NCI-H526 (cell line): ENCODE measurements around the gene ADPRM.
A peak's percentile ranks its signal among the peaks of the same experiment; 100 is the strongest.
"Not testable (repeated sequence)": the region's sequence is repeated elsewhere in the genome, so short reads cannot be mapped to it uniquely, and the experiment has no call there.

ENCODE experiments used
- DNase-seq, 2 experiments: peaks; one replicate each; lab custom pipeline; 2025; lab: John Stamatoyannopoulos, UW

ADPRM gene

DNA sequence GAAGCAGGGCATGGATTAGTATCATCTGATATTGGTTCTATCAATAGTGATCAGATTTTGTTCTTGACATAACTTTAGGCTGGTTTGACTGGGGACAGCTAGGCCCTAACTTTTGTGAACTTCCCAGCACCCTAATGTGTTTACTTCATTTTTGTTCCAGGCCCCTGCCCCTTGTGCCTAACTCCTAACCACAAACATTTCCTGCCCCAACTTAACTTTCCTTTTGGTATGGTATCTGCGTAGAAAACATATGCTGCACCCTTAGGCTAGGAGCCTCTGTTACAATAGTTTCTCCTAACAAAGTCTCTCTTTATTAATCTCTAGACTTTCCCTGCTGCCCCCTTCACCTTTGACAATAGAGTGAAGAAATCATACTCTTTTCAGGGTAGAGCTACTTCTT lies 2.5 kb downstream of the ADPRM start:
- DNase-seq, result no peak

DNA sequence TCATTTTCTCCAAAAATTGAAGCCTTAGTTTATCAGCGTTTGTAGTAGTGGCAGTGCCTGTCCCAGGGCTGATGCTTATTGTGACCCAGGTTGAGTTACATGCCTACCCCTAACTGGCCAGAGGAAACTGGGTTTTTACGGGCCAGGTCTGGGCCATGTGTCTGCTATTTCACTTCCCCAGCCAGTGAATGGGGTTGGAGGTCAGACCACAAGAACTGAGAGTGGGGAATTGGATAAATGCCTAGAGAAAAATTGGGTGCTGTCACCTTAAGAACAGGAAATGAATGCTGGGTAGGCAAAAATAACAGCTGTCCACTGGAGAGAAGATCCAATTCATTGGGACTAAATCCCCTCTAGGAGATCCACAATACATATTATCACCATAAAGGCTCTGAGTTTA lies 5.2 kb downstream of the ADPRM start:
- DNase-seq, result no peak

DNA sequence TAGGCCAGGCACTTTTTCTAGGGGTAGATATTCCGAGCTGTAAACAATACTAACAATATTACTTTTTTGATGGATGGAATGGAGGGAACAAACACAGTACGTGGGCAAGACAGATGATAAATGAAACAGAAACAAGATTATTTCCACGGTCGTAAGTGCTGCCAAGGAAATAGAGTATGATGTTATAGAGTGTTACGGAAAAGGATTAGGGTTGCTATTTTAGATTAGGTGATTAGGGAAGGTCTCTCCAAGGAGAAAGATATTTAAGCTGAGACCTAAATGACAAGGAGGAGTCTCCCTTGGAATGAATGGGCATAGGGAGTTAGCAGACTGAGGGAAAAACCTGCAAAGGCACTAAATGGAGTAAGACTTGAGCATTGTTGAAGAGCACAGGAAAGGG lies 8.3 kb downstream of the ADPRM start:
- DNase-seq, result no peak

DNA sequence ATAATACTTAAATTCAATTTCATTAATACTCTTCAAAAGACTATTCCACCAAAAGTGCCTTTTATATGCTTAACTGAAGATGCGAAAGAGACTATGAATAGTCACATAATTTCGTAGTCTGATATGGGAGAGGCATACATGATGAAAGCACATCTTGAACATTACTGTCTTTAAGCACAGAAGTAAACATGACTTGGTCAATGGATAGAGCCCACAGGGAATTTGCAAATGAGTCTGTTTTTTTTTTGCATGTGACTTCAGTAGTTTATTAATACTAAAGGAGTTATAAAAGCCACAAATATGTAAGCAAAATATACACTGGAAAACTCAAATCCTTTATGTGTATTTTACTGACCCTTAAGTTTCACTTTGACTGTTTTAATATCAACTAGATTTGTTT lies 15.9 kb downstream of the ADPRM start:
- no peak for DNase-seq

DNA sequence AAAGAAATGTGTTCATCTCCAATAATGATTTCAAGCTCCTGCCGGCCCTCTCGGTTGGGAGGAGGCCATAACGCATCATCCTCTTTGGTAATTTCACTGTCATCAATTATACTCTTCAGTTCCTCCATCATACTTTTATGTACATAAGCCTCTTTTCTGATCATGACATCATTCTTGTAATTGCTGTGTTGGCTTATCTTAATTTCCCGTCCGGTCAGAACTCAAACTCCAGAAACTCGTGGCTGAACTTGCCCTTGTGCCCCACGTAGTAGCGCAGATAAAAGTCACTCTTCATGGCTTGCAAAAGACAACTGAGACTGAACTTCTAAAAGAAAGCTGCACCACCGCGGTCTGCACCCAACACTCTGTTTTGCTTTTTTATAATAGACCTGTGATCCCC lies 18.8 kb downstream of the ADPRM start:
- DNase-seq, result no peak

DNA sequence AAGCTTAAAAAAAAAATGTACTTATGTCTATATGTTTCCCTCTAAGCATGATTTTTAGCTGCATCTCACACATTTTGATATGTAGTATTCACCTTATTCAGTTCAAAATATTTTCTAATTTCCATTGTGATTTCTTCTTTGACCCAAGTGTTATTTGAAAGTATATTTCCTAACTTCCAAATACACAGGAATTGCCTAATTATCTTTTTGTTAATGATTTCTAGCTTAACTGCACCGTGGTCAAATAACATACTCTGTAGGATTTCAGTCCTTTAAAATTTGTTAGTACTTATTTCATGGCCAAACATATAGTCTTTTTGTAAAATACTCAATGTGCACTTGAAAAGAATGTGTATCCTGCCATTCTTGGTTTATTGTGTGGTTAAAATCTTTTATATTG lies 21.2 kb downstream of the ADPRM start:
- DNase-seq, result no peak

DNA sequence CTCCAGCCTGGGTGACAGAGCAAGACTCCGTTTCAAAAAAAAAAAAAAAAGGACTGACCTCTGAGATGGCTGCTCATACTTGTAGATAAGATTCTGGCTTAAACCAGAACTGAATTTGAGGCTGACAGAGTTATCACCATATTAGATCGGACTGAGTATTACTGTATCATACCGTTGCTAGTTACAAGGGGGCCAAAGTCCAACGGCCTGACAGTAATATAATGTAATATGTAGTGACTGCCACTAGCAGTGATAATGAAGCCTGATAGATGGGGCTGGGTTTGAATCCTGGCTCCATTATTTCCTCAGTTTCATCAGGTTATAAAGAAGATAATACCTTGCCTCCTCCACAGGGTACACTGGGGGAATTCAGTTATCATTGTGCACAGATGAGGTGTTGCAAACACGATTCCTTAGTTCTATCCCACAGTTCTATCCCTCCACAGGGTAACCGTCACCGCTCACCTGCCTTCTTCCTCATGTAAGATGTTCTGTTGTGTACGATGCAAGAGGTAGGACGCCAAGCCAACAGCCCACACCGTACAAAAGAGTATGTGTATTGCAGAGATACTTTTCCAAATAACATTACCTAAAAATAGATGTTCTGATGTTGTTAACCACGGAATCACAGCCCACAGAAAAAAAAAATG lies 27.3 kb downstream of the ADPRM start:
- DNase-seq, result peak in 1 of 2 experiments; percentile 5

DNA sequence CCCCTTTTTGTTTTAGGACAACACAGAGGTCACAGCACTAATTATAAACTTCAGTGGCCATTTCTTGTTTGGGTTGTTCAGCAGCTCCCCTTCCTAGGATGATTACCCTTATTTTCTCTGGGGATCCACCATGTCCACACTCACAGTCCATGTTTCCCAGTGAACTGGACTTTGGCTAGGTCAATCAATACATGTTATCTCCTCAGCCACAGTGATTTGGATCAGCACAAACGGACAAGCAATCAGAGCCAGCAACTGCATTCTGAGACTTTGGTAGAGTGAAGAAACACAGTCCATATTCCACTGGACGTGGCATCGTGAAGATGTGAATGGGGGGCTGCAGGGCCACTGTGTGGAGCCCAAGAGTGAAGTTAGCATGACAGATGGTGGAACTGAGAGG lies 27.9 kb downstream of the ADPRM start:
- DNase-seq, result no peak

DNA sequence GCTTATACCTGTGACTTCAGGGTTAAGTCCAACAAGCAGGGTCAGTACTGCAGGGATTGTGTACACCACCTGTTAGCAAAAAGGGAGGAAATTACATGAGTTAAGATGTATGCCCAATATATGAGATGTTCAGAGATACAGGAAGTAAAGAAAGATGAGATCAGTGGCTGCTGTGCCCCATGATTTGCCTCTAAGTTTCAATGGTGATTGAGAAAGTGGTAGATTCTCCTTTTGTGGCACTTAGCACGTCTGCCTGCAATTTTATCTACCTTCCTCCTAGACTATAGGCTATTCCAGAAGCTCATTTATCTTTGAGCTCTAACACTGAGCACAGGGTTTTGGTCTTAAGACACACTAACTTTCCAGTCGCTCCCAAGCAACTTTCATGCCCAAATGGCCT lies 28.8 kb downstream of the ADPRM start:
- DNase-seq, result no peak

DNA sequence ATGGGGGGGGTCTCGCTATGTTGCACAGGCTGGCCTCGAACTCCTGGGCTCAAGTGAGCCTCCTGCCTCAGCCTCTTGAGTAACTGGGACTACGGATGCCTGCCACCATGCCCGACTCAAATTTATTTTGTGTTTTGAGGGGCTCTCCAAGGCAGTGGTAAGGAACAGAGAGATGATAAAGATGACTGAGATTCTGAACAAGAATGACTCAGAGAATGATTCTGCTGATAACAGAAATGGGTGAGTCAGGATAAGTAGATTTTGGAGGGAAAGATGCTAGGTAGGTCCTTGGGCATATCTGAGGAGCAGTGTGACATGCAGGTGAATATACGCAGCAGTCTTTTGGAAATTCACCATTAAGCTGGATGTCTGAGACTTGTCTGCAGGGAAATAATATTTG lies 29.8 kb downstream of the ADPRM start:
- no peak for DNase-seq

DNA sequence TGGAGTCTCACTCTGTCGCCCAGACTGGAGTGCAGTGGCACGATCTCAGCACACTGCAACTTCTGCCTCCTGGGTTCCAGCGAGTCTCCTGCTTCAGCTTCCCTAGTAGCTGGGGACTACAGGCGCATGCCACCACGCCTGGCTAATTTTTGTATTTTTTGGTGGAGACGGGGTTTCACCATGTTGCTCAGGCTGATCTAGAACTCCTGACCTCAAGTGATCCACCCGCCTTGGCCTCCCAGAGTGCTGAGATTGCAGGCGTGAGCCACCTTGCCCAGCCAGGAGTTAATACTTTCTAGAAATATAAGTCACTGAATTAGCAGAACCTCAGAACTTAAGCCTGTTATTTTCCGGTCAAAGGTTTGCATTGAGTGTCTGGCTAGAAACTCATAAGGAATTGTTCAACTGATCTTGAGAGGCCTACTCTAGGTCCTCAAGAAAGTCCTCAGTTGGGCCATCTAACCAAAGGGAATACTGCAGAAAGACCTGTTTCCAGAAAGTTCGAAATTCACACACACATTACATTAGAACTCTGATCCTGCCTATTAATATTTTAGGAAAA lies 31.0 kb downstream of the ADPRM start:
- DNase-seq, result no peak

DNA sequence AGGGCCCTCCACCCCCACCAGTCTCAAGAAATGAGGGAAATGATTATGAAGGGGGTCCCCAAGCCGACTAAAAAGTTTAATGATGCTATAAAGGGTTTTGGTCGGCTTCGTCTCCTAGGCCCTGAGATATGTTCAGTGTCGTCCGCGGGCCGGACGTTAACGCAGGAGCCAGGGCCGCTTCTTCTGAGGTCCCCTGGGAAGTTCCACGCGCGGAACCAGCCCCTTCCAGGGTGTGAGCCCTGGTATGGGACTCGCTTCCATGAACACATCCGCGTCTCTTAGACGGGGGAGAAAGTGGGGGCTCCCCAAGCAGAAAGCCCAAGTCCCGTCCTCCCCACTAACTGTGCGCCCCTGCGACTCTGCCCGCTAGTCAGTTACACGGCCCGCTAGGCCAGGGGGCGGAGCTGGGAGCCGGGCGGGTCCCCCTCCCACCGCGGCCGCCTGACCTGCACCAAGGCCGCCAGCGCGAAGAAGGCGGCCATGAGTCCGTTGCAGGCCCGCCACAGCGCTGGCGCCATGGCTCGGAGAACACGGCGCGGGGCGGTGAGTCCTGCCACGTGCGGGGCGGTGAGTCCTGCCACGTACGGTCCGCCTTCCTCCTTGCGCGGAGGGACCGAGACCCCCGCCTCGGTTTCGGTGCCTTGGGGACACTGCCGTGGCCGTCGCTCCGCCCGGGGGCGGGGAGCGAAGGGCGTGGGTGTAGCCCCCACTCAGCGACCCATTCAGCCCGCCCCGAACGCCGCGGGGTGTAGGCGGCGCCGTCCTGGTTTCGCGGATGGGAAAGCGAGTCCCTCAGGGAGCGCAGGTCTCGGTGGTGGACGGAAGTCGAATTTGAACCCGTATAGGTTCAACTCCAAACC lies 32.2 kb downstream of the ADPRM start, which contains the start of gene TMEM220:
Gene TMEM220, minus strand, starts transcription at position 690 of the 860 bp plus-strand sequence. Its CDS starts 172 bp downstream, at position 518.
- peak in 1 of 2 experiments; percentile 51 for DNase-seq

DNA sequence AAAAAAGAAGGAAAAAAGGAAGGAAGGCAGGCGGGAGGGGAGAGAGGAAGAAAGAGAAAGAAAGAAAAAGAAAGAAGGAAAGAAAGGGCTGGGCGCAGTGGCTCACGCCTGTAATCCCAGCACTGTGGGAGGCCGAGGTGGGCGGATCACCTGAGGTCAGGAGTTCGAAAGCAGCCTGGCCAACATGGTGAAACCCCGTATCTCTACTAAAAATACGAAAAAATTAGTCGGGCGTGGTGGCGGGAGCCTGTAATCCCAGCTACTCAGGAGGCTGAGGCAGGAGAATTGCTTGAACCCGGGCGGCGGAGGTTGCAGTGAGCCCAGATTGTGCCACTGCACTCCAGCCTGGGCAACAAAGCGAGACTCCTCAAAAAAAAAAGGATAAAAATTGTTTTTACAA lies 32.9 kb downstream of the ADPRM start:
- DNase-seq, result not testable (repeated sequence)

DNA sequence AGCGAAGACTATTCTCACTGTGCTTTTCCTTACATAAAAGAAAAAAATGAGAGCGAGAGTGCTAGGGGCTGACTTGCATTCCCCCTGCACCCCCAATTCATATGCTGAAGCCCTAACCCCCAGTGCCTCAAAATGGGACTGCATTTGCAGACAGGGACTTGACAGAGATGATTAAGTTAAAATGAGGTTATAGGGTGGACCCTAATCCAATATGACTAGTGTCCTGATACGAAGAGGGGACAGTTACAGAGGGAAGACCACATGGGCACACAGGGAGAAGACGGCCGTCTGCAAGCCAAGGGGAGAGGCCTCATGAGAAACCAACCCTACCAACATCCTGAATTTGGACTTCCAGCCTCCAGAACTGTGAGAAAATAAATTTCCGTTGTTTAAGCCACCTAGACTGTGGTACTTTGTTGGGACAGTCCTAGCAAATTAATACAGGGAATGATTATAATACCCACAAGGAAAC lies 34.0 kb downstream of the ADPRM start:
- DNase-seq, result no peak

DNA sequence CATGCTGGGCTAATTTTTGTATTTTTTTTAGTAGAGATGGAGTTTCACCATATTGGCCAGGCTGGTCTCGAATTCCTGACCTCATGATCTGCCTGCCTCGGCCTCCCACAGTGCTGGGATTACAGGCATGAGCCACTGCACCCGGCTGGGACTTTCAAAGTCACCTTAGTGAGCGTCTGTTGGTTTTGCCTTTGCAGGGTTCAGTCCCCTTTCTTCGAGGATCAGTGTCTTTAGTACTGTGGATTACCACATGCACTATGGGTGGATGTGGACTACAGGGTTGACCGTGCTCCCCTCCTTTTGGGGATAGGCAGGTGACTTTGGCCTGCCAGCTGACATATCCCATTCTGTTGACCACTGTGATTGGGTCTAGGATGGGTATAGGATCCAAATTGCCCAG lies 34.7 kb downstream of the ADPRM start:
- not testable (repeated sequence) for DNase-seq

DNA sequence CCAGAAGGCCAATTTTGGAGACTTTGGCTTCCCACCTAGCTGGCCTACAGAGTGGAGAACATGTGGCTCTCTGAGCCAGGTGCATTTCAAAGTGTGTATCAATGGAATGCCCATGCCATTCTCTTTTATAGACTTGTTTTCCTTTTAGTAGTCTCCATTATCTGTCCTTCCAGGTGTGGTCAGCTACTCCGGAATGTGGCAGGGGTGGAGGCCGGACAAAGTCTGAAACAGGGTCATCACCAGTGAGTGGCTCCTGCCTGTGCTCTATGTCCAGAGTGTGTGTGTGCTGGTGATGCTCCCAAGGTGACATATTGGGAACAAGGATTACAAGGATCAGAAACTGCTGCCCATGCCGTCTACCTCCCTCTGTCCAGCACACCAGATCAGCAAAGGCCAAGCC lies 36.3 kb downstream of the ADPRM start:
- no peak for DNase-seq

DNA sequence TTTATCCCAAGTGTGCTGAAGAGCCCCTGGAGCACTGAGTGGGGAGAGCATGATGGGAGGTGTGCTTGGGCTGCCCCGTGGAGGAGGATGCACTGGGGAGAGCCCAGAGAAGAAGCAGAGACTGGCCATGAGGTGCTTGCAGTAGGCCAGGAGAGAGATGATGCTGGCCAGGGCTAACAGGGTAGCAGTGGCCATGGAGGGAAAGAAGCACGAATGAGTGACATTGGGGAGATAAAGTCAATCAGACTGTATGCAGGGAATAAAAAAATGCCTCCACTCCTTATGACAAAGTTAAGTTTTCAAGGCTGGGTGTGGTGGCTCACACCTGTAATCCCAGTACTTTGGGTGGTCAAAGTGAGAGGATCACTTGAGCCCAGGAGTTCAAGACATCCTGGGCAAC lies 37.9 kb downstream of the ADPRM start:
- DNase-seq, result no peak

DNA sequence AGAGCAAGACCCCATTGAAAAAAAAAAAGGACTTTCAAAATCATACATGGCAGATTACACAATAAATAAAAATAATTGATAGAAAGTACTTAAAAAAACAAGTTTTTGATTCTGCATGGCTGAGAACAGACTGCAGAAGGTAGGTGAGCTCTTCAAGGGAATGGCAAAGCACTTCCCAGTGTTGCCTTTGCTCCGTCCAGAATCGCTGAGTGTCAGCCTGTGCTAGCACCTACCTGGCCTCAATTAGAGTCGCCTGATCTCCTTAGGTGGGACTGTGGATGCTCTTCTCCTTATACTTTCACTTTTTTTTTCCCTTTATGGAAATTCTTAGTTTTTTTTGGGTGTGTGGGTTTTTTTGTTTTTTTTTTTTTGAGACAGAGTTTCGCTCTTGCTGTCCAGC lies 38.4 kb downstream of the ADPRM start:
- no peak for DNase-seq

DNA sequence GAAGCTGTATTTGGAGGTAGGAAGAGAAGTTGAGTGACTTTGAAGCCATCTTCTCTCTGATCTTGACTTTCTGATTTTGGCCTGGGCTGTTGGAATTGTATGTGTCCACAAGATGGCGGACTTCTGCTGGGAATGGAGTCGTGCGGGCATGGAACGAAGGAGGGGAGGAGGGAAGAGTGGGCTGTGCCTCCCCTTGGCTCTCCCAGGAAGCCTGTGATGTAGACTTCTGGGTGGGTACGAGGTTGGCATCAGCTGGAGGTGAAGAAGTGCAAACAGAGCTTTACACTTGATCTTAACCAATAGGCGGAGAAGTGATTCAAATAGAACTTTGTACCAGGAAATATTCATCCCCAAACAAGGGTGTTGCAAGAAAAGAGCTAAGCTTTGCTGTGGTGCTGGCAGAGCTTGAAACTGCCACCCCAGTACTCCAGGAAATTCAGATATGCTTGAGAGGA lies 39.8 kb downstream of the ADPRM start:
- peak; percentile 15 to 52 for DNase-seq

DNA sequence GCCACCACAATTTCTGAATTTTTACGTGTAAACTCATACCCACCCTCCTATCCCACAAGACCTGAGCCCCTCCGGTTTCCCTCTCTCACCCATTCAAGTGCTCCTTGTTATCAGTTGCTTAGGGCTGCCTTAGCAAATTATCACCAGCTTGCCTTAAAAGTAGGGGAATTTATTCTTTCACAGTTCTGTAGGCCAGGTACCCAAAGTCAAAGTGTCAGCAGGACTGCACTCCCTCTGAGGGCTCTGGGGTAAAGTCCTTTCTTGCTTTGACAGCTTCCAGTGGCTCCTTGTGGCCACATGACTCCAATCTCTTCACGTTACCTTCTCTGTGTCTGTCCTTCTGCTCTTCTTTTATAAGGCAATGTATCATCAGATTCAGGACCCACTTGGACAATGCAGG lies 40.3 kb downstream of the ADPRM start:
- no peak for DNase-seq

DNA sequence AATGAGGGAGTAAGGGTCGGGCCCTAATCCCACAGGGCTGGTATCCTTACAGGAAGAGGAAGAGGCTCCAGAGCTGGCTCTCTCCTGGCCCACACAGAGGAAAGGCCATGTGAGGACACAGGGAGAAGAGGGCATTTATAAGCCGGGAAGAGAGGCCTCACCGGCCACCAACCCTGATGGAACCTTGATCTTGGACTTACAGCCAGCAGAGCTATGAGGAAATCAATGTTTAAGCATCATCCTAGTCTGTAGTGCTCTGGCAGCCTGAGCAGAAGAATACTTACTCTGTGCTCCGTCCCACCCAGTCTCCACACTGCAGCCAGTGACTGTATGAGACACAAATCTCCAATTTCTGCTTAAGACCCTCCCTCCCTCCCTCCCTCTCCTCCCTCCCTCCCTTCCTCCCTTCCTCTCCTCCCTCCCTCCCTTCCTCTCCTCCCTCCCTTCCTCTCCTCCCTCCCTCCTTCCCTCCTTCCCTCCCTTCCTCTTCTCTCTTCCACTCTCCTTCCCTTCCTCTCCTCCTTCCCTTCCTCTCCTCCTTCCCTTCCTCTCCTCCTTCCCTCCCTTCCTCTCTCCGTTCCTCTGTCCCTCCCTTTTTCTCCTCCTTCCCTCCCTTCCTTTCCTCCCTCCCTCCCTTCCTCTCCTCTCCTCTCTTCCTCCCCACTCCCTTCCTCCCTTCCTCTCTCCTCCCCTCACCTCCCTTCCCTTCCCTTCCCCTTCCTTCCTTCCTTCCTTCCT lies 41.3 kb downstream of the ADPRM start:
- no peak for DNase-seq

DNA sequence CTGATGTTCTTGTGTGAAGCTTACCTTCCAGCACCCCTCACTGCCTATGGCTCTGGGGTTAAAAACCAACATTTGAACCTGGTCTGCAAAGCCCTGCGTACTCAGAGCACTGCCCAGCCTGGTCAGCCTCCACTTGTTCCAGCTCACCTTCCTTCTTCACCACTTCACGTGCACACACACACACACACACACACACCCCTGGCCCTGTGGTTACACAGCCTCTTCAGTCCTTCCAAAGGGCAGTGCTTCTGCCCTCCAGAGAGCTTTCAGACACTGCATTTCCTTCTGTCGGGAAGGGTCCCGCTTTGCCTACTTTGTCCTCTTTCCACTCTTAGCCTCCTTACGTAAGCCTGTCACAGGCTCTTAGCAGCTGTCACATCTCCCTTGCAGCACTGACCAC lies 42.0 kb downstream of the ADPRM start:
- no peak for DNase-seq
